ENCODE results near the gene ANP32B.
"Not testable (repeated sequence)": the region's sequence is repeated elsewhere in the genome, so short reads cannot be mapped to it uniquely, and the experiment has no call there.

The ANP32B gene

DNA sequence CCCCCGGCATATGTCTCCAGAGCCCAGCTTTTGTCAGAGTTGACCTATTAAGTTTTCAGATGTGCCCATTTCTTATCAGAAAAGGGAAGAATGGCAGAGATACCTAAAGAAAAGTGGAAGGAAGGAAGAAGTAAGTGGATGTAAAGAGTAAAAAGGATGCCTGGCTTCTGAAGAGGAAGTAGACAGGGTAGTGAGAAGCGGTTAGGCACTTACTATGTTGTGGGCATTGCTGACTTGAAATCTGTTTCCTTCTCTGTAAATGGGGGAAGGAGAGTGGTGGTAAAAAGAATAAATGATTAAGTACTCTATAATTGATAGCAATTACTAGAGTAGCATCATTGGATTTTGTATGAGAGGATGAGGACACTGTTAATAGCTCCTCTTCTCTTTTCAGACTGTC, 9.9 kb downstream of the ANP32B start:
- DNase-seq (ENCODE audit: low read depth in 2 of 2), result no peak

DNA sequence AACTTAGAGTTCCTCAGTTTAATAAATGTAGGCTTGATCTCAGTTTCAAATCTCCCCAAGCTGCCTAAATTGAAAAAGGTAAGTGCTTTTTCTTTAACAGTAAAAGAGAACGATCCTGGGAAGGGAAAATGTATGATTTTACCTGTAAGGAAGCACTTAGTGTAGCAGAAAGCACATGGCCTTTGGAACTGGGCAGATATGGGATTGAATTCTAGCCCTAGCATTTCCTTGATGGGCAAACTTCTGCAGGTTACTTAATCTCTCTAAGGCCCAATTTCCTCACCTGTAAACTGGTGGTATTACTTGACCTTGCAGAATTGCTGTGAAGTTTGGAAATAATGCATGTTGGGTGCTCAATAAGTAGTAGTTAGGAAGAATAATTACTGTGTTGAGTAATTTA, 11.6 kb downstream of the ANP32B start:
- DNase-seq (ENCODE audit: low read depth in 2 of 2), result no peak

DNA sequence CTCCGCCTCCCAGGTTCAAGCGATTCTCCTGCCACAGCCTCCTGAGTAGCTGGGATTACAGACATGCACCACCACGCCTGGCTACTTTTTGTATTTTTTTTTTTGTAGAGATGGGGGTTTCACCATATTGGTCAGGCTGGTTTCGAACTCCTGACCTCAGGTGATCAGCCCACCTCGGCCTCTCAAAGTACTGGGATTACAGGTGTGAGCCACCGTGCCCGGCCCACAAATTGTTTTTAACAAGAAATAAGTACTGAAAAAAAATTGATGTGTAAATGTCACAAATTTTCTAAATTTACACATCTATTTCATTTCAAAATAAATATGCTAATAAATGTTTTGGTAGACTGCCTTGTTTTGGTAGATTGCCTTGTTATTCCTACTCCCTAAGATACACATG, 13.5 kb downstream of the ANP32B start:
- DNase-seq (ENCODE audit: low read depth in 2 of 2), result not testable (repeated sequence)

DNA sequence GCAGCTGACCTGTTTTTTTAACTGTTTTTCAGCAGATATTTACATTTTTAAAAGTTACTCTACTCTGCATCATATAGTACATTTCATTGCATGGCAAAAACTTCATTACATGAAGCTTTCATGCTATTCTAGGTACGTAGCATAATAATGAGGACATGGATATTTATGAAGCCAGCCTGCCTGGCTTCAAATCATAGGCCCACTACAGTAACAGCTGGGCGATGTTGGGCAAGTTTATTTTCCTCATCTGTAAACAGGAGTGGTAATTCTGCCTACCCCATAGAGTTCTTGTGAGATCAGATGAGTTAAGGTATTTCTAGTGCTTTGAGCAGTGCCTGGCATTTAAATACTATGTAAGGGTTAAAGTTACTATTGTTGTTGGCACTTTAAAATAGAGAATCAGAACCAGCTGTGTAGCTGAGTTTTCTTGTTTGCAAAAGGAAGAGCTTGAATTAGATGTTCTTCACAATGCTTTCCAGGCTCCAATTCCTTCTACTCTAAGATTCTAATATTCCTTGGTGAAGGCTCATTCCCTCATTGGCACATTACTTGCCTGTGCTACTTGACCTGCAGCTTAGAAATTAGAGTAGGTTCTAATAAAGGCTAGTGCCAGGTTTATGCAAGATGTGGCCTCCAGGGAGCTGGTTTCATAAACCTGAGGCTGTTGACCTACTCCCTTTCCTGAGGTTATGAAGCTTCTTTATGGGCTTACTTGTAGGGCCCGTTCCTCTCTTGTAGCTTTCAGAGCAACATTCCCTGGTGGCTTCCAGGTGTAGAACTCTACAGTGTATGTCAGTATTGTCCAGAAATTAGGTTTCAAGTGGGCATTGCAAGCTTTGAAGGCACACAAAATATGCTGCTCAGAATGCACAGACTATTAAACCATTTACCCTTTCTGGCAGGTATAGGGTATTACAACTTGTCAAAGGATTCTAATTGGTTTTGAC, 14.5 kb downstream of the ANP32B start:
- DNase-seq (ENCODE audit: low read depth in 2 of 2), result no peak

DNA sequence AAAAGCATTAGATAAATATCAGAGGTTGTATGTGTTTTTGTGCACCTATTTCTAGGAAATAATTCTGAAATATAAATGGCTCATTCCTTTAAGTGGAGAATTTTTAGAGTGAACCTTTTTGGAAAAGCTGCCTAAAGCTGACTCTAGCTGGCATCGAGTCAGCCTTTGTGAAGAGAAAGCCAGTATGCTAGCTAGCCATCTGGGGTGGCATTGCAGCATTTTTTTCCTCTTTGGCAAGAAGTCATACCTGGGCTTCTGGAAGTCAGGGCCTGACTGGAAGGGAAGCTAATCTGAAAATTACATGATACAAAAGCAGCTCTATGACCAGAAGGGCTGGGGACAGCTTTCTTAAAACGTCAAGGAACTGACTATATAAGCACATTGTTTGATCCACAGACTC, 19.7 kb downstream of the ANP32B start:
- no peak for DNase-seq (ENCODE audit: low read depth in 2 of 2)

DNA sequence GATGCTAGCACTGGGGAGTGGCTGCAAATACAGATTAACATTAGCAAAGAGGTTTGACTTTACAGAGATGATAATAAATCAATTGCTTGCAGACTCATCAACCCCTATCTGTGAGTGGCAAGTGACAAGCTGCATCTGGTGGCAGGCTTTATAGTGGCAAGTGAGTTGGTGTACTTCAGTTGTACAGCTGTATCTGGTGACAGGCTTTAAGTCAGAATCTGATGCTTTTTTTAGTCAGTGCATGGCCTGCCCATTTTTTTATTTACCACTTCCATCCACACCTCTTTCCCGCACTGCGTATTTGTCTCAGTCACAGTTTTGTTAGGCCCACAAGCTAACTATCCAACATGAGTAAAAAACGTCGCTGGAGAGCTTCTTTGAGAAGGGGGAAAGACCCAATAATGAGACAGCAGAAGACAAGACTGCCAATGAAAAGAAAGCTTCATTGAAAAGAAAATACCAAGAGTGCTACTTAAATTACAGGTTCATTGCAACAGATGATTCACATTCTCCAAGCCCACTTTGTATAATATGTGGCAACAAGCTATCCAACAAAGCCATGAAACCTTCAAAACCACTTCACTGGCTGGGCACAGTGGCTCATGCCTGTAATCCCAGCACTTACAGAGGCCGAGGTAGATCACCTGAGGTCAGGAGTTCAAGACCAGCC, 23.1 kb downstream of the ANP32B start:
- DNase-seq (ENCODE audit: low read depth in 2 of 2), result no peak

DNA sequence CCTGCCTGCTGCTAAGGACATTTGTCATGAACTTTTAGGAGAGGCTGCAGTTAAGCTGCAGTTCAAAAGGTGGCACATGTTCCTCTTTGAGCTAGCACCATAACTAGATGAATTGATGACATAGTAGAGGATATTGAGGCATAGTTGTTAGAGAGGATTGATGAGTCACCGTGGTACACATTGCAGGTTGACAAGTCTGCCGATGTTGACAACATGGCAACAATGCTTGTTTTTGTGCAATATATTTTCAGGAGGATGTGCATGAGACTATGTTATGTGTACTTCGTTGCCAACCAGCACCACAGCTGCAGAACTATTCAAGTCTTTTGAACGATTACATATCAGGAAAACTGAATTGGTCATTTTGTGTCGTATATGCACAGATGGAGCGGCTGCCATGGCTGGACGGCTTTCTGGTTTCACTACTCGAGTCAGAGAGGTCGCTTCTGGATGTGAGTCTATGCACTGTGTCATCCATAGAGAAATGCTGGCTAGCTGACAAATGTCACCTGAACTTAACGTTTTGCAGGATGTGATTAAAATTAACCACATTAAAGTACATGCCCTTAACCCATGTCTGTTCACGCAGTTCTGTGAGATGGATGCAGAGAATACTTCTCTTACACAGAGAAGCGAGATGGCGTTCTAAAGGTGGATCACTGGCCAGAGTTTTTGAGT, 24.2 kb downstream of the ANP32B start:
- DNase-seq (ENCODE audit: low read depth in 2 of 2), result no peak

DNA sequence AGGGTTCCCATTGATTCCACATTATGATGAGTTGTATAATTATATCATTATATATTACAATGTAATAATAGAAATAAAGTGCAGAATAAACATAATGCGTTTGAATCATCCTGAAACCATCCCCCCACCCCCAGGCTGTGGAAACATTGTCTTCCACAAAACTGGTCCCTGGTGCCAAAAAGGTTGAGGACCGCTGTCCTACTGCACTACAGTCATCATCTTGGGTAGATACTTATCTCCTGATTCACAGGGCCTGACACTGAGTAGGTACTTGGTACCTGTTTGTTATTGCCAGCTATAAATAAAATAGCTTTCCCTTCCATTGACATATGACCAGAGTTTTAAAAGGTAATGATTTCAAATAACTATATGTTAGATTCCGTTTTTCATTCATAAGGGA, 25.6 kb downstream of the ANP32B start:
- DNase-seq (ENCODE audit: low read depth in 2 of 2), result no peak

DNA sequence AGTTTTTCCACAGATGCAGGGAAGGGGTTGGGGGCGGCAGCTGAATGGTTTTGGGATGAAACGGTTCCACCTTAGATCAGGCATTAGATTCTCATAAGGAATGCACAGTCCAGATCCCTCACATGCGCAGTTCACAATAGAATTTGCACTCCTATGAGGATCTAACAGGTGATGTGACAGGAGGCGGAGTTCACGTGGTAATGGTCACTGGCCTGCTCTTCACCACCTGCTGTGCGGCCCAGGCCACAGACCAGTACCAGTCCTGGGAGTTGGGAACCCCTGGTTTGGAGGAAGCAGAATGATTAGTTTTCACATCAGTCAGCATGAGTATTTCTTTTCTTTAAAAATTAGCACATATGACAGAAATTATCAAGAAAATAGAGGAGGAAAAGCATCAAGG, 26.3 kb downstream of the ANP32B start:
- DNase-seq (ENCODE audit: low read depth in 2 of 2), result no peak

DNA sequence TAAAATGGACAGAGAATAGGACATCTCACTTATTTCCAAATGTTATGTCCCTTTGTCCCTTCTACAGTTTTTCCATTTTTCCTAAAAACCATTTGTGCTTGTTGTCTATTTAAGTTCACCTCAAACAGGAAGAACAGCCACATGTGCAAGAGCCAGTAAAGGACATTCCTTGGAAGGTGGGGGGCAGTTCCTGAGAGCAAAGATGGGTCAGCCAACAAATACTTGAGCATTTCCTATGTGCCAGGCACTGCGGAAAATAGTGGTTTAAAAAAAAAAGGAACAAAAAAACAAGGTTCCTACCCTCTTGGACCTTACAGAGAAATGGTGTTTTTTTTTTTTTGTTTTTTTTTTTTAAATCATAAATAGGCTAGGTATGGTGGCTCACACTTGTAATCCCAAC, 26.8 kb downstream of the ANP32B start:
- no peak for DNase-seq (ENCODE audit: low read depth in 2 of 2)

DNA sequence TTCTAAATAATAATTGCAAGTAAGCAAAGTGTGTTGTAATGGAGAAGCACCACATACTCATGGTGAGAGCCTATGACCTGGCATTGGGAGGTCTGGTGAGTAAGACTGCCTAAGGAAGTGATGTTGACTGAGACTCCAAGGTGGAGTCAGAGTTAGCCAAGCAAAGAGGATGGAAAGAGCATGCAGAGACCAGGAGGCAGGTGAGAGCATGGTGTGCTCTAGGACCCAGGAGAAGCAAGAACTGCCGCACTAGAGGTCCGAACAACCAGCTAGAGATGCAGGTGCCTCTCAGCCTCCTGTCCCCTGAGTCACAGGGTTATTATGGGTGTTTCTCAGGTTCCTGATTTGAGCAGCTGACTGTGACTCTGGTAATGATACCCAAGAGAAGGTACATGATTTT, 27.3 kb downstream of the ANP32B start:
- DNase-seq (ENCODE audit: low read depth in 2 of 2), result no peak

DNA sequence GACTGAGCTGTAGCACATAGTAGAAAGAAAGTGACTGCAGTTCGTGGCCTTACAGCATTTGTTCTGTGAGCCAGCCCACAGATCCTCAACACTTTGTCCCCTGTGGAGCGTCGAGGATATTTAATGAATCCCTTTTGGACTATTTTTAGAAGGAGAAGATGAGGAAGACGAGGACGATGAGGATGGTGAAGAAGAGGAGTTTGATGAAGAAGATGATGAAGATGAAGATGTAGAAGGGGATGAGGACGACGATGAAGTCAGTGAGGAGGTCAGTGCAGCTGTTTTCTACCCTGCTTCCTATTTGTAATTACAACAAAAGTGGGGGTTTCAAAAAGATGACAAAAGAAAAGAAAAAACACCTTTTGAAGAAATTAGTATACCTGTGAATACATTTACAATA, 28.0 kb downstream of the ANP32B start:
- no peak for DNase-seq (ENCODE audit: low read depth in 2 of 2)

DNA sequence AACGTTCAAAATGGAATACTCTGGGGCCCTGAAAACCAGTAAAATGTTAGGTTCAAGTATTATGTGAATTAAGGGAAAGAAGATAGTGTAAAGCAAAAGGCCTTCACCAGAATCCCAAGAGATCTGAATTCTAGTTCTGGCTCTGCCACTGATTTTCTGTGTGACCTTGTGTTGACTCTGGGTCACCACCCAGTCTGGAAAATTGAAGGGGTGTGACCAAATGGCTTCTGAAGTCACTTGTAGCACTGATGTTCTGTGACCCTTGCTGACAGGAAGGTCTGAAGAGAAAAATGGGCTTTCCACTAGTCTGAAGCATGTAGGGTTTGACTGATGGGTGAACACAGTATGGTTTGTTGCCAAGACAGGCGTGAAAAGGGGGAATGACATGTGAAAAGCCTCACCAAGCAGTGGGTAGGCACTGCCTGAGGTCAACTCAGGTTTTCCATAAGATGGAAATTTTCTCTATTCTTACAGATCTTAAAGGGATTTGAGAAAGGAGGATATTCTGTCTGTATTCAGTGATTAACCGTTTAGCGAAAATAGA, 33.1 kb downstream of the ANP32B start:
- no peak for DNase-seq (ENCODE audit: low read depth in 2 of 2)

DNA sequence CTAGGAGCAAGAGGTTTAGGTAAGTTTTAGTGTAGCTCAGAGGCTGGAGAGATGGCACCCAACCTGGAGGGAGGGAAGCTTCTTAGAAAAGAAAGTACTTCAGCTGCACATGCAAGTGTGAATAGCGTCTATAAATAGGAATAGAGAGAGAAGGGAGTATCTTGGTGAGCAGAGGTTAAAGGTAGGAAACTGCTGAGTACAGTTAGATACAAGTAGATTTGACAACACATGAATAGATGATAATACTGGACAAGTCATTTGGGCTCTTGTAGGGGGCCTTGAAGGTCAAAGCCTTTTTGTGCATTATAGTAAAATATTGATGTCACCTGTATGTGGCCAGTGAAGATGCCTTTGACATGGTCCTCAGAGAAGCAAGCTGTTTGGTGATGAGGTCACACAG, 34.2 kb downstream of the ANP32B start:
- no peak for DNase-seq (ENCODE audit: low read depth in 2 of 2)

DNA sequence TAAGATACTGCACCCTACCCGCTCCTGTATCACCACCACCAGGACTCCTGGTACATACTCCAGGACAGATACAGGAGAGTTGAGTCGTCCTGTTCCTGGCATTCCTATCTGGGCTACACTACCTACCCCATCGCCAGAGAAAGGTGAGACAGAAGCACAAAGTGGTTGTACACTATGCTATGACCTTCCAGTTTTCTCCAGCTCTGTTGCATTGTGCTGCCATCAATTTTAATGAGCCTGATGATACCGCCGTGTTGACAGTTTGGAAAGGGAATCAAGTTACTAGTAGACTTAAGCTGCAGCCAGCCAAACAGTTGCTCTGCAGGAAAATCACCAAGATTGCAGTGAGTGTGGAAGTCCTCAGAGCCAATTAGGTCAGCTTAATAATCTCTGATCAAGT, 35.2 kb downstream of the ANP32B start:
- no peak for DNase-seq (ENCODE audit: low read depth in 2 of 2)

DNA sequence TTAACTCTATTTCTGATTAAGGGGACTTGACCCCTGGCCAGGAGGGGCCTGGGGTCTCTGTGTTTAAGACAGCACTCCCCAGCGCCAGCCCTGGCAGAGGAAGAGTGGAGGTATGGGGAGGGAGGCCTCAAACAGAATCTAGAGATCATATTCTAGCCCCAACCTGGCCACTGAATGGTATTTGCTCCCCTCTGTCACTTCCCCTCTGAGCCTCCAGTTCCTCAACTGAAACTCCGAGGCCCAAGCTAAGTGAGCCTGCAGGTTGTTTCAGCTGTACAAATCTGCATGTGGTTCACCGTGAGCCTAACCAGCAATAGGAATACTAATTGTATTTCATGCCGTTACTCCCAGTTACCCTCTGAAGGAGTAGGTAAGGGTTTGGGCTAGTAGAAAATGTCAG, 36.0 kb downstream of the ANP32B start:
- no peak for DNase-seq (ENCODE audit: low read depth in 2 of 2)

DNA sequence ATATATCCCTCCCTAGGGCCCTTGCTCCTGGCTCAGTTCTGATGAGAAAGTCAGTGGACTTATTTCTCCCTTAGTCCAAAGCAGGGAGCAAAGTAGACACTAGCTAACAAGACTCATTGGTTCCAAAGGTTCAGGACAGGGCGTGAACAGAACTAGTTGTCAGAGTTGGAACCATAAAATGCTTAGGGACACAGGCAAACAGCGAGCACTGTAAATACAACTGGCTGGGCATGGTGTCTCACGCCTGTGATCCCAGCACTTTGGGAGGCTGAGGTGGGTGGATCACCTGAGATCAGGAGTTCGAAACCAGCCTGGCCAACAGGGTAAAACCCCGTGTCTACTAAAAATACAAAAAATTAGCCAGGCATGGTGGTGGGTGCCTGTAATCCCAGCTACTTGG, 36.7 kb downstream of the ANP32B start:
- not testable (repeated sequence) for DNase-seq (ENCODE audit: low read depth in 2 of 2)

DNA sequence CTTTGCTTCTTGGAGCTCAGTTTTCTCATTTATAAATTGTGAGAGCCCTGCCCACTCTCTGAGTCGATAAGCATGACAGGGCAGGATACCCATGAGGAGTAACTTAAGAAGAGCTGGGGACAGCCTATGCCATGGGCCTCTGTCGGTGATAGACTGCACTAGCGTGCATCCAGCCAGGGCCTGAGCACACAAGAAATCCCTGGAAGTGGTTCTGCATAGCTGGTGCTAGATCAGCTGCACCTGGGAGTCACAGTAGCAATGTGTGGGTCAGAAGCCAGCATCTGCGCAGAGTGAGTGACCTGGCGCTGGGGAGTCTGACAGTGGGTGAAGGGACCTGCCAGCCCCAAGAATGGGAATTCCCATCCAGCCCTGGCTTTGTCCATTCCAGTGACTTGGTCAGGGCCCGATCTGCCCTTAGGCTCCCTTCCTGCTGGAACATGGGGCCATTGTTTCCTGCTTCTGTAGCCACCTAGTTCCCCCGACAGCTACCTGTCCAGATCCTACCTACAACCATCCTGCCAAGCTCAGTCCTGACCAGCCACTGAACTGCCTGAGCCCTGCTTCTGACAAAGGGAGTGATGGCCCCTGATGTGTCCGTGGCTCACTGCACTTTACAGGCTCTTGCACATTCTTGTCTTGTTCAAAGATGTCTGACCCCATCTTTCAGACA, 37.5 kb downstream of the ANP32B start:
- no peak for DNase-seq (ENCODE audit: low read depth in 2 of 2)

DNA sequence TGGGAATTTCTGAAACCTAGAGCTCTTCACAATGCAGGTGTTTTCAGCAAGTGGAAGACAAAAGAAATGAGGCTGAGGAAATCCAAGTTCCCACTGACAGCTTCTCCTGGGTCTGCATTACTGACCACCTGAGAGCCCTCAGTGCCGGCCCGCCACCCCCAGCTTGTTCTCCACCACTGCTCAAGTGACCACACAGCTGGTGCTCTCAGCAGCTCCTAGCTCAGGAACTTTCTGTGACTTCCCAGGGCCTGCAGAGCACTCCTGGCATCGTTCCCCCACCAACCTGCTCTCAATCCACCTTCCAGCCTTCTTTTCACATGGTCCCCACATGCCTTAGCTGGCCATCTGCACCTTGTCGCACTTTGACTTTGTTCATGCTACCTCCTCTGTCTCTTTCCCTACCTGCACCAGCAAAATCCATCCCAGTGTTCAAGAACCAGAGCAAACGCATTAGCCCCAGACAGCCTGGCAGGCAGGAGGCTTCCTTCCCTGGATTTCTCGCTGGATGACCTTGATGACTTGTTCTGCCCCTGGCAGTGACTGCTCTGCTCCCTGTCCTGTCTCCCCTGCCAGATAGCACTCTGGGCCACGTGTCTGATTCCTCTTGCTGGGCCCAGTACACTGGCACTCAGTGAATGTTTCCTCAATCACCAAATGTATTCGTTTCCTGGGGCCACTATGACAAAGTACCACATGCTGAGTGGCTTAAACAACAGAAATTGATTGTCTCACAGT, 38.3 kb downstream of the ANP32B start:
- no peak for DNase-seq (ENCODE audit: low read depth in 2 of 2)

DNA sequence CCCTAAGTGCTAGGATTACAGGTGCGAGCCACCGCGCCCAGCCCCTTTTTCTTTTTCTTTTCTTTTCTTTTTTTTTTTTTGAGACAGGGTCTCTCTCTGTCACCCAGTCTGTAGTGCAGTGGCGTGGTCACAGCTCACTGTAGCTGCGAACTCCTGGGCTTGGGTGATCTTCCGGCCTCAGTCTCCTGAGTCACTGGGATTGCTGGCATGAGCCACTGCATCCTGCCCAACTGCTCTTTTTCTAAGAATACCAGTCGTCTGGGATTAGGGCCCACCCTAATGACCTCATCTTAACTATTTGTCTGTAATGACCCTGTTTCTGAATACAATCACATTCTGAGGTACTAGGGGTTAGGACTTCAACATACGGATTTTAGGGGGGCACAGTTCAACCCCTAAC, 39.3 kb downstream of the ANP32B start:
- DNase-seq (ENCODE audit: low read depth in 2 of 2), result no peak

DNA sequence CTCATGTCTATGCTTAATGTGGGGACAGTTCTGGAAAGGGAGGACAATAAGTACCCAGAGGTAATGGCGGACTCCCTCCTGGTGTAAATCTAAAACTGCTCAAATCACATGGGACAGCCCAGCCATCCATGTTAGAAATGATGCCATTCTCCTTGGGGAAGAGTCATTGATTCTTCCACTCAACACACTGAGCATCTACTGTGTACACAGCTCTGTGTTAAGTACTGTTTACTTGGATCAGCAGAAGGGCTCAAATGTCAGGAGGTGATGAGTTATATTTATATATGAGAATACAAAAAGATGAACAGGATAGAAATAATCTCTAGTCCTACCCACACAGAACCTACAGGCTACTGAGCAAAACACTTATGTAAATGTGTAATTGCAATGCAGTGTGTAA, 41.6 kb downstream of the ANP32B start:
- DNase-seq (ENCODE audit: low read depth in 2 of 2), result no peak
